C4-2B (cell line): ENCODE measurements around the gene SLC38A3.

Source experiments
- H3K27ac ChIP-seq: fragments of 450-650 bp; 2 replicates; pipeline ENCODE4 v1.5.1; 2017
- ZFX ChIP-seq: fragments of 450-650 bp; IDR thresholded peaks from 2 replicates; pipeline ENCODE4 v1.6.1; 2017
- TF ChIP-seq, protein P1 (sequence below): fragments of 450-650 bp; conservative IDR thresholded peaks from 2 replicates; pipeline ENCODE4 v1.5.1; 2017; ENCODE audit warnings: mild to moderate bottlenecking

Gene SLC38A3

DNA sequence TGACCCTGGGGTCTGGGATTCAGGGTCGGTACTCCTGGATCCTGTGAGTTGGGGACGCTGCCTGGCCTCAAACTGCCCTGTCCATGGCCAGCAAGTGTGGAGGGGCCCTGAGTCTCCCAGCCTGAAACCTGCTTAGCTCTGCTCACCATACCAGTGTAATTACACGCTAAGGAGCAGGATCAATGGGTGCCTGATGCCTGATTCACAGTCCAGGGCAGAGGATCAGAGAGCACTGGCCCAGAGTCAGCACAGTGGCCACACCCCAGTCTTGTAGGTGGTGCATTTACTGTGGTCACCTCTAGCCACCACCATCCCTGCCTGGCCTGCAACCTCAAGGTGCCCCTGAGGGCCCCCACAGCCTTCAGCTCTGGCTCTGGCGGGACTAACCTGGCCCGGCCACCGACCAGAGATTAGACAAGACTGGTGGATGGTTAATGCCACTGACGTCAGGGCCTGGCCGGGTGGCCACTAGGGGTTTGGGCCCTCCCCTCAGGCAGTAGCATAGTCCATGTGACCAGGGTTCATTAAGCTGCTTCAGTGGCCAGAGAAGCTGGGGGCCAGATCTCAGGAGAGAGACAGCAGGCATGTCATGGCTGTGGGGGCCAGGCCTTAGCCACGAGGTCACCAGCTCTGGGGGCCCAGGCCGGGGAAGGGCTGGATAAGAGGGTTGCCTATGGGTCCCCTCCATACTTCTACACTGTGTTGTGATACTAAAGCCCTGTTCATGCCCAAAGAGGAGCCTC is 3.3 kb upstream of the SLC38A3 start:
- no peak overlapping the region for H3K27ac ChIP-seq

DNA sequence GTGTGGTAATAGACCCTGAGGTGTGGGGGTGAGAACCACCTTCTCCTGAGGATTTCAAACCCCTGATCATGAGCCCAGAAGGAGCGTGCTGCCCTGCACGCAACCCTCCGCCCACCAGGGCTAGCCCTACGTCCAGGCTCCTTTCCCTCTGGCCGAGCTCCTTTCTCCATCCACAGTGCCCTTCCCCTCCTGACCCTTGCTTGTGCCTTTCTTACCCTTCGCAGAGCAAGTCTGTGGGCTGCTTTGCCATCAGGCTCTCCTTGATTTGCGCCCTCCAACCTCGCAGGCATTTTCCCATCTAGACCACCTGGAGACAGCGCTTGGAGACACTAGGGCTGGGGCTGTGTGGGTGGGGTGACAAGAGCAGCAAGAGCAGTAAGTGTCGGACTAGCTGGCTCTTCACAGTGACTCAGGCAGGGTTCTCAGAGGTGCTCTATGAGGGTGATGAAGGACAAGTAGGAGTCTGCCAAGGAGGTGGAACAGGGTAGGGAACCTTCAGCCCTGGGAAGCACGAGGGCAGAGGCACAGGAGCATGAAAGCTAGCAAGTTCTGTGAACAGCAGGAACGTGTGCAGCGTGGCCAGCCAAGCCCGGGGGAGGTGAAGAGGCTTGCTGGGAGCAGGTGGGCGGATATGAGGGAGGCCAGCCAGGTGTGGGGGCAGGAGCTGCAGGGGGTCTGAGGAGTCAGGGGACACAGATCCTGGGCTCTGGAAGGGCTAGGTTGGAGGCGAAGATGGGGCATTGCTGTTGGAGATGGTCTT is 2.5 kb upstream of the SLC38A3 start:
- no peak for TF ChIP-seq ZFX
- TF ChIP-seq, protein P1, sequence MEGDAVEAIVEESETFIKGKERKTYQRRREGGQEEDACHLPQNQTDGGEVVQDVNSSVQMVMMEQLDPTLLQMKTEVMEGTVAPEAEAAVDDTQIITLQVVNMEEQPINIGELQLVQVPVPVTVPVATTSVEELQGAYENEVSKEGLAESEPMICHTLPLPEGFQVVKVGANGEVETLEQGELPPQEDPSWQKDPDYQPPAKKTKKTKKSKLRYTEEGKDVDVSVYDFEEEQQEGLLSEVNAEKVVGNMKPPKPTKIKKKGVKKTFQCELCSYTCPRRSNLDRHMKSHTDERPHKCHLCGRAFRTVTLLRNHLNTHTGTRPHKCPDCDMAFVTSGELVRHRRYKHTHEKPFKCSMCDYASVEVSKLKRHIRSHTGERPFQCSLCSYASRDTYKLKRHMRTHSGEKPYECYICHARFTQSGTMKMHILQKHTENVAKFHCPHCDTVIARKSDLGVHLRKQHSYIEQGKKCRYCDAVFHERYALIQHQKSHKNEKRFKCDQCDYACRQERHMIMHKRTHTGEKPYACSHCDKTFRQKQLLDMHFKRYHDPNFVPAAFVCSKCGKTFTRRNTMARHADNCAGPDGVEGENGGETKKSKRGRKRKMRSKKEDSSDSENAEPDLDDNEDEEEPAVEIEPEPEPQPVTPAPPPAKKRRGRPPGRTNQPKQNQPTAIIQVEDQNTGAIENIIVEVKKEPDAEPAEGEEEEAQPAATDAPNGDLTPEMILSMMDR: no peak
- no peak overlapping the region for H3K27ac ChIP-seq

More for the DNA sequence above, 3.3 kb upstream of the SLC38A3 start:
- TF ChIP-seq, protein P1: no peak
- TF ChIP-seq ZFX: no peak

DNA sequence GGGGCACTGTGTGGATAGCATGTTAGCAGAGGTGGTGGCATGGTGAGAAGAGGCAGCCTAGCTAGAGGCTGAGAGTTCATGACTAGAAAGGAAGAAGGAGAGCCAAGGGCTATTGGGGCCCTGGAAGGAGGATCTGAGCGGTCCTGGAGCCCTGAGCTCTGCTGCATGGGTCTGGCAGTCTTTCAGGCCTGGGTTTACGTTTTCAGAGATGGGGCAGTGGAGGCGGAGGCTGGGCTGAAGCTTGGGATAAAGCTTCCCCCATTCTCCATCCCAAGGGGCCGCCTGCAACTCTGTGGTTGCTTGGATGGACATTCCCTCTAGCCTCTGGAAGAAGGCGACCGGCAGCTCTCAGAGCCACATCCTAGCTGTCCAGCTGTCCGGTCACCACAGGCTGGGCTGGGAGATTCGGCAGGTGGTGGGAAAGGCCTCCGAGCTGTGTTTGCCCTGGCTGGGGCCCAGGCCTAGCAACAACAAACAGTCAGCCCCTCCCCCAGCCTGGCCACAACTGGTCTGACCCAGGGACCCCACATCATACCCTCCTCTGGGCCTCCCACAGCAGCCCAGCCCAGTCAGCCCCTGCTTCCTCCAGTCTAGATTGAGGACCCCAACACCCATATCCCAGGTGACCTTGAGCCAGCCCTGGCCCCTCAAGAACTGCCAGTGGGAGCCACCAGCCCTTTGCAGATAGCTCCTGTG is 1.8 kb upstream of the SLC38A3 start:
- TF ChIP-seq, protein P1: no peak
- TF ChIP-seq ZFX: no peak
- H3K27ac ChIP-seq: no peak overlapping the region

DNA sequence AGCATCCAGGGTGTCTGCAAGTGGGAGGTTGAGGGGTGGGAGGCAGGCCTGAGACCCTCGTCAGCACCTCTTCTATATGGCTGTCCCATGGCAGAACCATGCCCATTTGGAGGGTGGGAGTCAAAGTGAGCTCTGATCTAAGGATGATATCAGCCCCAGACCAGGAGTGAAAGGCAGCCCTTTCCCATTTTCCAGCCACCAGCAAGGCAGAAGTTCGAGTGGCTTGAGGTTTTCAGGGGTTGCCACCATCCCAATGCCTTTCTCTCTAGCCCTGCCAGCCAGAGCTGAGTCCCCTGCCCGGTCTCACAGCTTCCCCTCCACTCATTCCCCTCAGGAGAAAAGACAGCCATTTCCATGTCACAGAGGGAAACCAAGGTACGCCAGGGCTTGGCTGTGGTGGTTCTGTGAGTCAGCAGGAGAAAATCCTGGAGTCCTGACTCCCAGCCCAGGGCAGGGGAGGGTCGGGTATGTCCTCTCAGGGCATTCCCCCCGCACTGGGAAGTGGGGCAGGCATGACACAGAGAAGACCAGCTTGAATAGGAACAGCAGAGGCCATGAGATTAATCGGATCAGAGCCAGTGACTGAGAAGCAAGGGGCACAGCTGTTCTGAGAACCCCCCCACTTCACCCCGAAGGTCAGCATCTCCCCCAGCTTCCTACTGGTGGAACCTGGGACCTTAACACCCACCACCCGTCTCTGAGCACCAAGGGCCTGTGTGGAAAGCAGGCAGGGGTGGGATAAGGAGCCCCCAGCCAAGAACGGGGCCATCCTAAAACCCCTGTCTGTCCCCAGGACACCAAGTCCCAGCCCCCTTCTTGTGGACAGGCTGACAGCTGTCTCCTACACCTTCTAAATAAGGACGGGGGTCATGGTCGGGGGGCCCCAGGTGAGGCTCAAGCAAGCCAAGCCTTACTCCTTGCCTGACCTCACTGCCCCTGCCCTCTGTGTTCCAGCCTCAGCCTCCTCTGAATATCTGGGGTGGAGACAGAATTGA is 965 bp upstream of the SLC38A3 start:
- no peak for TF ChIP-seq ZFX
- TF ChIP-seq, protein P1: no peak
- H3K27ac ChIP-seq: no peak overlapping the region

DNA sequence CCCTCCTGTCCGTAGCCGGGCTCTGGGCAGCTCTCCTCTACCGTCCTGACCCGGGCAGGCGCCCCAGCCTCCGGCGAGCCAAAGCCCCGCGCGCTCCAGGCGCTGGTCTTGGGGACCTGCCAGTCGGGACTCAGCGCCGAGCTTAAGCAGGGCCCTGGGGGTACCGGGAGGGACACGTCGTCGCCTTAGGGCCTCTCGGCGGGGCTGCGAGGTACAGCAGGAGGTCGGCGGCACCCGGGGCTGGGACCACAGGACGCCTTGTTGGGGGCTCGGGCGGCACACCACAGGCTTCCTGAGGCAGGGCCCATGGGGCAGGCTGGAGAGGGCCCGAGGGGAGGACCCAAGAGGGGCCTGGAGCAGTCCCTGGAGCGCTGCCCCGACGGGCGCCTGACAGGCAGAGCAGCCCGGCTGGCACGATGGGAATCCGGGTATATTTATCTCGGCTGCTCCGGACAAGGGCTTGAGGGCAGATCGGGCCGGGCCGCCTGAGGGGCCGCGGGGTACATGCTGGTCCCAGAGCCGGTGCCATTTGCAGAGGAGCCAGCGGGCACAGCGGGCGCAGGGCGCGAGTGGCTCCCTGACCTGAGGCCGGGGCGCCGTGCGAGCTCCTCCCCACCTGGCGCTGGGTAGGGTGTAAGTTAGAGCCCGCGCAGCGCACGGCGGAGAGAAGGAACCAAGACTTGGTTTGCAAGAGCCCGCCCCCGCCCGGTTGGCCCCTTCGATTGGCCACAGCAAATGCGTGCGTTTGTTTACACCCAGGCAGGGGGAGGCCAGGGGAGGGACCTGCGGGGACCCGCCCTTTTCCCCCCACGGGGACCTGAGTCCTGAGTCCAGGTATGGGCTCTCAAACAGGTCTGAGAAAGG is 574 bp downstream of the SLC38A3 start:
- TF ChIP-seq, protein P1: no peak
- no peak for TF ChIP-seq ZFX
- H3K27ac ChIP-seq: no peak overlapping the region

DNA sequence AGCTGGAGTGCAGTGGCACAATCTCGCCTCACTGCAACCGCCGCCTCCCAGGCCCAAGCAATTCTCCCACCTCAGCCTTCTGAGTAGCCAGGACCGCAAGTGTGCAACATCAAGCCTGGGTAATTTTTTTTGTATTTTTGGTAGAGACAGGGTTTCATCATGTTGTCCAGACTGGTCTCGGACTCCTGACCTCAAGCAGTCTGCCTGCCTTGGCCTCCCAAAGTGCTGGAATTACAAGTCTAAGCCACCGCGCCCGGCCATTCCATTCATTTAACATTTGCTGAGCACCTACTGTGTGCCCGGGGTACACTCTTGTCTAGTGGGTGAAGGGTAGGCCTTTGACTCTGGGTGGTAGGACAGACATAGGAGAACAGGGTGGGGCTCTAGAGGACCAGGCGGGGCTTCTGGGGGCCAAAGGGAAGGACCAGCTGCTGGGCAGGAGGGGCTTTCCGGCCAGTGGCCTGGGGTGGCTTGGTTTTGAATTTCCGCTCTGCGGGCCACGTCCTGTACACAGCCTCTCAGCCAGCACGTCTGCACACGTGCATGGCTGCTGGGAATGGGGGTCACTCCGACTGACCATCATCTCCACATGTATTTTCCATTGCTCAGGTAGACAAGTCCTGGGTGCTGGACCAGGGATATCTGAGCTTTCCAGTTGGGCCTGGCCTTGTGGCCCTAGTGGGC is 2.4 kb downstream of the SLC38A3 start:
- TF ChIP-seq, protein P1: no peak
- no peak for TF ChIP-seq ZFX
- no peak overlapping the region for H3K27ac ChIP-seq
